Breast epithelium (tissue), 4 donors: ENCODE data around the gene SLC22A23. TPM values are rescaled to one million over a fixed set of nuclear protein-coding genes. Genes with fewer than 3 reads are reported as not detected.

ENCODE experiments used
- DNase-seq, 2 donors: peaks; one replicate each; pipeline ENCODE4 v3.0.0-alpha.2; 2019; ENCODE audit warnings: low spot score in 2 of 2
- H3K27ac ChIP-seq, 2 donors: fragments of 200-600 bp; sonication (generic) in 1 of 2; one replicate each; pipeline ENCODE4 v1.5.1; 2016 to 2019; ENCODE audit warnings: mild to moderate bottlenecking in 1 of 2
- H3K27me3 ChIP-seq, 2 donors: fragments of 200-600 bp; sonication (generic) in 1 of 2; one replicate each; pipeline versions ENCODE4 v1.5.1 to v1.6.0; 2017 to 2019; ENCODE audit warnings: control low read depth in 1 of 2, mild to moderate bottlenecking in 1 of 2
- H3K36me3 ChIP-seq: fragments of 200-600 bp; one replicate; pipeline ENCODE4 v1.5.1; 2019
- H3K4me1 ChIP-seq, 2 donors: fragments of 200-600 bp; sonication (generic); one replicate each; pipeline ENCODE4 v1.5.1; 2016 to 2019; ENCODE audit warnings: control low read depth in 1 of 2
- H3K4me3 ChIP-seq, 3 donors: fragments of 200-600 bp; sonication (generic); 1 replicate in 2 of 3; 2 replicates in 1 of 3; pipeline ENCODE4 v1.5.1; 2016 to 2019; ENCODE audit warnings: mild to moderate bottlenecking in 3 of 3, moderate library complexity in 2 of 3
- H3K9me3 ChIP-seq, 2 donors: fragments of 200-600 bp; sonication (generic) in 1 of 2; one replicate each; pipeline ENCODE4 v1.5.1; 2016 to 2019; ENCODE audit warnings: control low read depth in 1 of 2
- CTCF ChIP-seq, 3 donors: fragments of 450-650 bp; IDR thresholded peaks; one replicate each; pipeline ENCODE4 v1.5.1; 2016 to 2017; ENCODE audit warnings: antibody characterized with exemption in 3 of 3, mild to moderate bottlenecking in 3 of 3, moderate library complexity in 3 of 3
- POLR2A ChIP-seq: fragments of 450-650 bp; IDR thresholded peaks from one replicate; pipeline ENCODE4 v1.6.1; 2016; ENCODE audit warnings: antibody characterized with exemption, mild to moderate bottlenecking, moderate library complexity
- POLR2AphosphoS5 ChIP-seq, 3 donors: sonication (generic); formaldehyde crosslinking; IDR thresholded peaks; one replicate each; pipeline ENCODE4 v1.6.1; 2017; ENCODE audit warnings: antibody characterized with exemption in 3 of 3
- intact Hi-C: fragments of 100-400 bp; cut with DNase I; formaldehyde crosslinking; loops from one replicate; pipeline ENCODE4 v1.15.1; 2023; ENCODE audit warnings: low total_unique reads
- total RNA-seq, 3 donors: library from RNA; depleted of rRNA; stranded (reverse); fragments of >200 nt; gene quantifications; one replicate each; pipeline ENCODE4 v1.1.0, GENCODE V29; 2016

Gene SLC22A23
- total RNA-seq, 3 donors from 2014 or later = 10.9 to 26.3 (median 22.9) TPM

- intact Hi-C loops = no loop called here
- no peaks in the 10 kb centered on the region for H3K4me1 ChIP-seq
- no peak overlapping the region for H3K4me3 ChIP-seq
- H3K27me3 ChIP-seq = no peaks in the 10 kb centered on the region
- no peak for TF ChIP-seq CTCF (IDR thresholded peaks at IDR 0.05)
- no peak for TF ChIP-seq POLR2A
- TF ChIP-seq POLR2AphosphoS5 (IDR thresholded peaks at IDR 0.05) = no peak
- H3K9me3 ChIP-seq = no peaks in the 10 kb centered on the region
- no peaks in the 10 kb centered on the region for H3K36me3 ChIP-seq
- DNase-seq = no peak
- H3K27ac ChIP-seq = no peak overlapping the region
Observed at GRCh38 chr6:3466488-3467219, 9.8 kb upstream of the SLC22A23 start.

GRCh38 chr6:3460253-3460652, 3.4 kb upstream of the SLC22A23 start:
- no peak for TF ChIP-seq CTCF (IDR thresholded peaks at IDR 0.05)
- TF ChIP-seq POLR2A = no peak
- no peak for TF ChIP-seq POLR2AphosphoS5 (IDR thresholded peaks at IDR 0.05)
- no peak overlapping the region for H3K4me3 ChIP-seq
- no peak overlapping the region for H3K27ac ChIP-seq
- no peaks in the 10 kb centered on the region for H3K9me3 ChIP-seq
- no peaks in the 10 kb centered on the region for H3K36me3 ChIP-seq
- H3K4me1 ChIP-seq = no peaks in the 10 kb centered on the region
- intact Hi-C loops = no loop called here
- H3K27me3 ChIP-seq = no peaks in the 10 kb centered on the region
- no peak for DNase-seq

- Histone ChIP-seq H3K9me3 (no peaks in the 10 kb centered on the region), H3K36me3 (no peaks in the 10 kb centered on the region), H3K27ac (no peak overlapping the region), H3K4me3 (no peak overlapping the region), H3K4me1 (no peaks in the 10 kb centered on the region), H3K27me3 (no peaks in the 10 kb centered on the region)
- TF ChIP-seq POLR2A (no peak), CTCF (IDR thresholded peaks at IDR 0.05) (no peak), POLR2AphosphoS5 (IDR thresholded peaks at IDR 0.05) (no peak)
- no peak for DNase-seq
- intact Hi-C loops = no loop called here
Observed at GRCh38 chr6:3458706-3459421, 2.0 kb upstream of the SLC22A23 start.

- Histone ChIP-seq H3K36me3 (no peaks in the 10 kb centered on the region), H3K9me3 (no peaks in the 10 kb centered on the region), H3K27ac (peak overlapping the region; percentile 82 to 83), H3K27me3 (no peaks in the 10 kb centered on the region), H3K4me1 (no peaks in the 10 kb centered on the region), H3K4me3 (peak overlapping the region; percentile 52 to 86 (median 68))
- DNase-seq = peak; percentile 58 to 76
- TF ChIP-seq POLR2A (no peak), POLR2AphosphoS5 (IDR thresholded peaks at IDR 0.05) (peak in 1 of 3 donors; percentile 31), CTCF (IDR thresholded peaks at IDR 0.05) (no peak)
- intact Hi-C loops = no loop called here
Observed at GRCh38 chr6:3457710-3458602, 1.1 kb upstream of the SLC22A23 start.
